MM.1S (cell line): ENCODE results near the gene EGR4.

Experiments used
- DNase-seq: peaks from one replicate; pipeline ENCODE4 v3.0.0-alpha.2; 2015
- H2AFZ ChIP-seq: fragments of 300-600 bp; sonication (generic); 2 replicates; pipeline ENCODE4 v1.6.0; 2016; ENCODE audit warnings: antibody characterized with exemption, low read length
- H3F3A ChIP-seq: fragments of 300-600 bp; sonication (generic); 2 replicates; pipeline ENCODE4 v1.6.1; 2016; ENCODE audit warnings: mild to moderate bottlenecking, antibody characterized with exemption, low read length, moderate library complexity, mixed read lengths; ENCODE audit not compliant: insufficient read depth
- H3K27ac ChIP-seq: fragments of 300-600 bp; sonication (generic); 2 replicates; pipeline ENCODE4 v1.5.1; 2016; ENCODE audit warnings: mild to moderate bottlenecking, low read length
- H3K27me3 ChIP-seq: fragments of 300-600 bp; sonication (generic); replicated peaks from 2 replicates; pipeline ENCODE4 v1.6.0; 2016; ENCODE audit warnings: low read length; ENCODE audit not compliant: insufficient read depth
- H3K36me3 ChIP-seq: fragments of 300-600 bp; sonication (generic); replicated peaks from 2 replicates; pipeline ENCODE4 v1.6.1; 2016; ENCODE audit warnings: mild to moderate bottlenecking, low read length, mixed read lengths; ENCODE audit not compliant: insufficient read depth
- H3K4me1 ChIP-seq: fragments of 300-600 bp; sonication (generic); 2 replicates; pipeline ENCODE4 v1.6.1; 2016; ENCODE audit warnings: low read length, mixed read lengths
- H3K4me2 ChIP-seq: fragments of 300-600 bp; sonication (generic); 2 replicates; pipeline ENCODE4 v1.6.0; 2016; ENCODE audit warnings: low read depth, low read length
- H3K4me3 ChIP-seq: fragments of 300-600 bp; sonication (generic); 2 replicates; pipeline ENCODE4 v1.5.1; 2016; ENCODE audit warnings: low read length, mixed read lengths
- H3K79me2 ChIP-seq: fragments of 300-600 bp; sonication (generic); 2 replicates; pipeline ENCODE4 v1.6.1; 2016; ENCODE audit warnings: mixed run types, low read length, mixed read lengths
- H3K9ac ChIP-seq: fragments of 300-600 bp; sonication (generic); 2 replicates; pipeline ENCODE4 v1.6.1; 2016; ENCODE audit warnings: low read length, mixed read lengths
- H3K9me2 ChIP-seq: fragments of 300-600 bp; sonication (generic); replicated peaks from 2 replicates; pipeline ENCODE4 v1.6.1; 2016; ENCODE audit warnings: mild to moderate bottlenecking, low read length, mixed read lengths; ENCODE audit not compliant: insufficient read depth
- H3K9me3 ChIP-seq: fragments of 300-600 bp; sonication (generic); replicated peaks from 2 replicates; pipeline ENCODE4 v1.6.1; 2016; ENCODE audit warnings: mild to moderate bottlenecking, low read length, mixed read lengths; ENCODE audit not compliant: insufficient read depth
- H4K20me1 ChIP-seq: fragments of 300-600 bp; sonication (generic); 2 replicates; pipeline ENCODE4 v1.6.1; 2016; ENCODE audit warnings: mild to moderate bottlenecking, low read length, moderate library complexity, mixed read lengths; ENCODE audit not compliant: insufficient read depth
- CTCF ChIP-seq: fragments of 300-600 bp; sonication (generic); IDR thresholded peaks from 2 replicates; pipeline ENCODE4 v1.5.1; 2016; ENCODE audit warnings: antibody characterized with exemption, low read length, mixed read lengths
- EZH2 ChIP-seq: fragments of 300-600 bp; sonication (generic); optimal IDR thresholded peaks from 2 replicates; pipeline ENCODE3; 2017; ENCODE audit warnings: low read depth, mild to moderate bottlenecking, antibody characterized with exemption, low read length, mixed read lengths
- EZH2phosphoT487 ChIP-seq: fragments of 300-600 bp; sonication (generic); IDR thresholded peaks from 2 replicates; pipeline ENCODE4 v1.6.1; 2018; ENCODE audit warnings: antibody characterized with exemption, low read length

Gene EGR4

GRCh38 chr2:73281244-73281643 is 12.1 kb downstream of the EGR4 start:
- H4K20me1 ChIP-seq = no peaks in the 10 kb centered on the region
- H3K4me1 ChIP-seq = no peaks in the 10 kb centered on the region
- no peak overlapping the region for H2AFZ ChIP-seq
- DNase-seq = no peak
- H3F3A ChIP-seq = no peaks in the 10 kb centered on the region
- no peak overlapping the region for H3K27ac ChIP-seq
- no peak for TF ChIP-seq EZH2phosphoT487
- no peak for TF ChIP-seq CTCF
- TF ChIP-seq EZH2 = no peak
- H3K36me3 ChIP-seq = no peaks in the 10 kb centered on the region
- no peaks in the 10 kb centered on the region for H3K9me3 ChIP-seq
- H3K79me2 ChIP-seq = peaks cover 14% of the 10 kb centered on the region
- no peak overlapping the region for H3K9ac ChIP-seq
- H3K9me2 ChIP-seq = no peaks in the 10 kb centered on the region
- H3K4me3 ChIP-seq = no peak overlapping the region
- no peak overlapping the region for H3K4me2 ChIP-seq
- no peaks in the 10 kb centered on the region for H3K27me3 ChIP-seq

- TF ChIP-seq EZH2 = no peak
- TF ChIP-seq CTCF = no peak
- TF ChIP-seq EZH2phosphoT487 = no peak
These were observed 13.5 kb downstream of the EGR4 start for GRCh38 chr2:73279852-73280251.

GRCh38 chr2:73272270-73272669 is 21.1 kb downstream of the EGR4 start:
- Histone ChIP-seq H3F3A (no peaks in the 10 kb centered on the region), H3K4me3 (no peak overlapping the region), H3K36me3 (no peaks in the 10 kb centered on the region), H3K4me2 (no peak overlapping the region), H2AFZ (no peak overlapping the region), H3K4me1 (no peaks in the 10 kb centered on the region), H4K20me1 (no peaks in the 10 kb centered on the region), H3K79me2 (no peaks in the 10 kb centered on the region), H3K9me2 (no peaks in the 10 kb centered on the region), H3K27me3 (no peaks in the 10 kb centered on the region), H3K9ac (no peak overlapping the region), H3K9me3 (no peaks in the 10 kb centered on the region), H3K27ac (no peak overlapping the region)
- no peak for DNase-seq
- TF ChIP-seq EZH2 (no peak), CTCF (no peak), EZH2phosphoT487 (no peak)

More at GRCh38 chr2:73279852-73280251, 13.5 kb downstream of the EGR4 start:
- no peak overlapping the region for H2AFZ ChIP-seq
- H3K27me3 ChIP-seq = no peaks in the 10 kb centered on the region
- no peaks in the 10 kb centered on the region for H3F3A ChIP-seq
- peaks cover 14% of the 10 kb centered on the region for H3K79me2 ChIP-seq
- no peak overlapping the region for H3K27ac ChIP-seq
- H3K9me3 ChIP-seq = no peaks in the 10 kb centered on the region
- H3K4me3 ChIP-seq = no peak overlapping the region
- H3K4me2 ChIP-seq = no peak overlapping the region
- DNase-seq = no peak
- no peak overlapping the region for H3K9ac ChIP-seq
- no peaks in the 10 kb centered on the region for H3K36me3 ChIP-seq
- no peaks in the 10 kb centered on the region for H3K4me1 ChIP-seq
- no peaks in the 10 kb centered on the region for H4K20me1 ChIP-seq
- H3K9me2 ChIP-seq = no peaks in the 10 kb centered on the region
